CD4-positive, CD25-positive, alpha-beta regulatory T cell (primary cell): Measurements from ENCODE around the gene TRIL. TPM values are rescaled to one million over a fixed set of nuclear protein-coding genes. Genes with fewer than 3 reads are reported as not detected.

Experiments used
- ATAC-seq, 2 donors: fragments of 150-1000 bp; cut with Tn5 transposase; one replicate each; pipeline ENCODE4 v1.10.0; 2021; ENCODE audit warnings: low read depth in 2 of 2, moderate number of reproducible peaks in 2 of 2, moderate library complexity in 1 of 2
- DNase-seq, 3 donors: peaks; one replicate each; pipeline versions ENCODE4 v3.0.0 to v3.0.0-alpha.2; 2012 to 2022; ENCODE audit warnings: mixed read lengths in 1 of 3
- H3K27ac ChIP-seq: one replicate; pipeline ENCODE4 v1.7.0; 2013; ENCODE audit warnings: mild to moderate bottlenecking, low read length; ENCODE audit not compliant: insufficient read depth, poor library complexity, severe bottlenecking
- H3K27me3 ChIP-seq: one replicate; pipeline ENCODE4 v1.7.0; 2013; ENCODE audit warnings: low read length; ENCODE audit not compliant: control insufficient read depth, insufficient read depth
- H3K36me3 ChIP-seq: one replicate; pipeline ENCODE4 v1.7.0; 2013; ENCODE audit warnings: mild to moderate bottlenecking, low read length, moderate library complexity; ENCODE audit not compliant: control insufficient read depth, insufficient read depth
- H3K4me1 ChIP-seq: 2 replicates; pipeline ENCODE4 v1.7.0; 2013; ENCODE audit warnings: mild to moderate bottlenecking, low read length; ENCODE audit not compliant: insufficient read depth, control insufficient read depth, poor library complexity, severe bottlenecking
- H3K4me3 ChIP-seq: one replicate; pipeline ENCODE4 v1.7.0; 2013; ENCODE audit warnings: low read depth, mild to moderate bottlenecking, low read length, moderate library complexity
- H3K9me3 ChIP-seq, 2 experiments: 1 replicate in 1 of 2; 2 replicates in 1 of 2; pipeline ENCODE4 v1.7.0; 2013; ENCODE audit warnings: low read length in 2 of 2, mild to moderate bottlenecking in 1 of 2, moderate library complexity in 1 of 2; ENCODE audit not compliant: control insufficient read depth in 2 of 2
- H3K27ac Mint-ChIP-seq, 3 donors: one replicate each; pipeline ENCODE4 v1.8.0; 2020 to 2022; ENCODE audit warnings: mild to moderate bottlenecking in 3 of 3, mixed read lengths in 3 of 3, moderate library complexity in 2 of 3
- H3K27me3 Mint-ChIP-seq: one replicate; pipeline ENCODE4 v1.8.0; 2022; ENCODE audit warnings: mild to moderate bottlenecking, mixed read lengths
- H3K36me3 Mint-ChIP-seq: one replicate; pipeline ENCODE4 v1.8.0; 2020; ENCODE audit warnings: mixed read lengths
- H3K4me1 Mint-ChIP-seq, 4 donors: one replicate each; pipeline ENCODE4 v1.8.0; 2020 to 2022; ENCODE audit warnings: mixed read lengths in 4 of 4, mild to moderate bottlenecking in 1 of 4
- H3K4me3 Mint-ChIP-seq, 4 donors: one replicate each; pipeline ENCODE4 v1.8.0; 2020 to 2022; ENCODE audit warnings: mild to moderate bottlenecking in 4 of 4, mixed read lengths in 4 of 4, moderate library complexity in 3 of 4
- H3K9me3 Mint-ChIP-seq, 7 donors: one replicate each; pipeline ENCODE4 v1.8.0; 2020 to 2022; ENCODE audit warnings: mixed read lengths in 7 of 7, mild to moderate bottlenecking in 3 of 7, moderate library complexity in 2 of 7
- polyA plus RNA-seq, 4 donors: library from polyadenylated mRNA; unstranded; fragments of 300-500 nt; fragmentation: Illumina TruSeq; gene quantifications; one replicate each; pipeline ENCODE4 v1.2.3, GENCODE V29; 2021
- total RNA-seq: library from RNA; stranded (reverse); gene quantifications from one replicate; pipeline ENCODE4 v1.2.3, GENCODE V29; 2022

Gene TRIL
- total and polyA plus RNA-seq, 5 donors from 2014 or later: not detected

DNA sequence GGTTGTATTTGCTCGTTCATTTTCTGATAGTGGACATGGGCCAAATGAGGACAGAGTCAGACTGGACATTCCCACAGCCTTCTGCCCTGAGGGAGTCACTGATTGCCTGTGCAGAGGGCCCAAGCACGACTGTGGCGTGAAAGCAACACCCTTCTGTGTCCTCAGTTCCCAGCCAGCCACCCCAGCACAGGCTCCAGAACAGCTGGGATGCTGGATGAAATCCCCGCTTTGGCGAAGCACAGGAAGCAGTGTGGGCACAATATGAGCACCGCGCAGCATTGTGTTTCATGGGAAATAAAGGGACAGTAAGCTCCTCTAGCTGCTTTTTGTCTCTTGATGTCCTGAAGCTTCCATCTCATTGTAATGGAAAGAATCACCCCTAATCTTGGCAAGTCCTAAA lies 20.5 kb downstream of the TRIL start:
- H3K27ac Mint-ChIP-seq: no peak overlapping the region
- H3K27me3 Mint-ChIP-seq: peaks cover 4% of the 10 kb centered on the region
- Histone ChIP-seq H3K4me3 (no peak overlapping the region), H3K4me1 (no peaks in the 10 kb centered on the region), H3K36me3 (no peaks in the 10 kb centered on the region), H3K27ac (no peak overlapping the region), H3K9me3 (no peaks in the 10 kb centered on the region), H3K27me3 (peaks cover 4% of the 10 kb centered on the region)
- H3K4me3 Mint-ChIP-seq: no peak overlapping the region
- H3K4me1 Mint-ChIP-seq: no peaks in the 10 kb centered on the region
- ATAC-seq: no peak
- H3K36me3 Mint-ChIP-seq: no peaks in the 10 kb centered on the region
- peaks cover 0 to 2% (median 0%) of the 10 kb centered on the region in 7 donors for H3K9me3 Mint-ChIP-seq
- no peak for DNase-seq

DNA sequence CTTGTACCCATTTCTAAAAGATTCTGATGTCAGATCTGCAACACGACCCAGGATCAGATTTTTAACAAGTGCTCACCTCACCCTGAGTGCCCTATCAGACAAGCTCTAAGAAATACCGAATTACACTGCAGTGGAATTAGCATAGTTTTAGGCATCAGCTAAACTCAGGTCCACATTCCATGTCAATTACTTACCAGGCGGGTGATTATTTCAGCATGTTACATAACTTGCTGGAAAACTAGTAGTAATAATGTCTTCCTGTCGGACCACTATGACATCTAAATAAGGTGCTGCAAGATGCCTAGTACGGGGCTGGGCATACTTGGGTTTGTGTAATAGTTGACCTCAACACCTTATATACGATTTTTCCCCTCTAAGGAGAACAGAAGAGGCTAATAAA lies 21.0 kb downstream of the TRIL start:
- H3K4me3 ChIP-seq: no peak overlapping the region
- H3K27me3 ChIP-seq: peaks cover 3% of the 10 kb centered on the region
- H3K27ac ChIP-seq: no peak overlapping the region
- no peak for ATAC-seq
- H3K4me1 Mint-ChIP-seq: no peaks in the 10 kb centered on the region
- H3K9me3 Mint-ChIP-seq: peaks cover 0 to 2% (median 0%) of the 10 kb centered on the region in 7 donors
- peaks cover 4% of the 10 kb centered on the region for H3K27me3 Mint-ChIP-seq
- H3K36me3 Mint-ChIP-seq: no peaks in the 10 kb centered on the region
- H3K36me3 ChIP-seq: no peaks in the 10 kb centered on the region
- H3K4me3 Mint-ChIP-seq: no peak overlapping the region
- no peaks in the 10 kb centered on the region for H3K9me3 ChIP-seq
- H3K4me1 ChIP-seq: no peaks in the 10 kb centered on the region
- H3K27ac Mint-ChIP-seq: no peak overlapping the region
- DNase-seq: no peak

- H3K36me3 ChIP-seq: no peaks in the 10 kb centered on the region
- Mint-ChIP-seq H3K36me3 (no peaks in the 10 kb centered on the region), H3K4me3 (no peak overlapping the region), H3K27ac (no peak overlapping the region), H3K9me3 (peaks cover 0 to 2% (median 0%) of the 10 kb centered on the region in 7 donors), H3K4me1 (no peaks in the 10 kb centered on the region), H3K27me3 (peaks cover 4% of the 10 kb centered on the region)
- DNase-seq: no peak
- no peaks in the 10 kb centered on the region for H3K4me1 ChIP-seq
- H3K27me3 ChIP-seq: peaks cover 2% of the 10 kb centered on the region
- no peaks in the 10 kb centered on the region for H3K9me3 ChIP-seq
- no peak overlapping the region for H3K4me3 ChIP-seq
- no peak for ATAC-seq
- no peak overlapping the region for H3K27ac ChIP-seq
These were observed 24.2 kb downstream of the TRIL start for GRCh38 chr7:28933846-28934320.

- peaks cover 8% of the 10 kb centered on the region for H3K27me3 Mint-ChIP-seq
- H3K4me3 Mint-ChIP-seq: no peak overlapping the region
- H3K27me3 ChIP-seq: peaks cover 2% of the 10 kb centered on the region
- no peaks in the 10 kb centered on the region for H3K36me3 Mint-ChIP-seq
- H3K9me3 Mint-ChIP-seq: peaks cover 0 to 1% (median 0%) of the 10 kb centered on the region in 7 donors
- no peak for DNase-seq
- no peak overlapping the region for H3K27ac Mint-ChIP-seq
- no peak overlapping the region for H3K4me3 ChIP-seq
- no peaks in the 10 kb centered on the region for H3K9me3 ChIP-seq
- peaks cover 6% of the 10 kb centered on the region for H3K4me1 ChIP-seq
- ATAC-seq: no peak
- H3K36me3 ChIP-seq: no peaks in the 10 kb centered on the region
- no peak overlapping the region for H3K27ac ChIP-seq
- H3K4me1 Mint-ChIP-seq: peaks cover 5 to 12% (median 6%) of the 10 kb centered on the region in 4 donors
These were observed 26.6 kb downstream of the TRIL start for GRCh38 chr7:28931565-28931964.

- Histone ChIP-seq H3K4me3 (peak overlapping the region; percentile 45), H3K36me3 (no peaks in the 10 kb centered on the region), H3K27ac (no peak overlapping the region), H3K27me3 (peaks cover 7% of the 10 kb centered on the region), H3K4me1 (peaks cover 7% of the 10 kb centered on the region), H3K9me3 (no peaks in the 10 kb centered on the region)
- Mint-ChIP-seq H3K36me3 (no peaks in the 10 kb centered on the region), H3K4me1 (peaks cover 5 to 24% (median 10%) of the 10 kb centered on the region in 4 donors), H3K27me3 (peaks cover 18% of the 10 kb centered on the region), H3K4me3 (peak overlapping the region; percentile 1 to 93 (median 89)), H3K27ac (peak overlapping the region in 2 of 3 donors; percentile 30 to 84), H3K9me3 (no peaks in the 10 kb centered on the region)
- ATAC-seq (peak; percentile 82 to 84), DNase-seq (peak in 2 of 3 donors; percentile 55 to 85)
These were observed 31.1 kb downstream of the TRIL start for GRCh38 chr7:28926871-28927597.

DNA sequence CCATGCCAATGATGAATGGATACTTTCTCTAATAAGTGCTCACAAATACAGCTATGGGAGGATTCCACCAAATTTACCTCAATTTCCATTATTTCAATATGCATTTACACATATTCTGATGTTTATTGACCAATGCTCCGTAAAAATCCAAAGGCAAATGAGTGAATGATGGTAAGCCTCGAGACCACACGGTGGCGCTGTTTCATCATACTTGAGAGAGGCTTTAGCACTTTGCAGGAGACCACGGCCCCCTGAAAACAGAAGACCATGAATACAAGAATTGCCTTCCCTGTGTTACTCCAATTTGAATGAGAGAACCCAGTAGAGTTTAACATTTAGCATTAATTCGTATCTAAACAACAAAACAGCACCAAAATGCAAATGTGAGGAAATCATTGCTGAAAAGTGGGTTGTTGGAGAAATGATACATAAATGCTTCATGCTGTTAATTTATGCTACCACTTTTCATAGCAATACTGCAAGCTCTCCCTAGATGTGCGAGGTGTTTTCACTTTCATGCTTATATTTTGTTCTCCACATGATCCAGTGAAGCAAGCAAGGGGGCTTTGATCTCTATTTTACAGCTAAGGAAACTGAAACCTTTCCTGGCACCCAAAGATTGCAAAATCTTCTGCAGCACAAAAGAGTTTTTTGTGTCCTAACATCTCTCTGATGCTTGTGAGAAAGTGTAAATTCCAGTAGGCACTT lies 35.4 kb downstream of the TRIL start:
- Histone ChIP-seq H3K36me3 (no peaks in the 10 kb centered on the region), H3K27ac (no peak overlapping the region), H3K4me1 (peaks cover 7% of the 10 kb centered on the region), H3K9me3 (no peaks in the 10 kb centered on the region), H3K4me3 (no peak overlapping the region), H3K27me3 (peaks cover 7% of the 10 kb centered on the region)
- peaks cover 5 to 22% (median 10%) of the 10 kb centered on the region in 4 donors for H3K4me1 Mint-ChIP-seq
- peak; percentile 19 to 72 (median 39) for DNase-seq
- H3K9me3 Mint-ChIP-seq: no peaks in the 10 kb centered on the region
- no peaks in the 10 kb centered on the region for H3K36me3 Mint-ChIP-seq
- H3K27me3 Mint-ChIP-seq: peaks cover 18% of the 10 kb centered on the region
- peak in 1 of 2 donors; percentile 35 for ATAC-seq
- peak overlapping the region in 1 of 3 donors; percentile 33 for H3K27ac Mint-ChIP-seq
- H3K4me3 Mint-ChIP-seq: peak overlapping the region in 1 of 4 donors; percentile 25

- H3K4me3 Mint-ChIP-seq: no peak overlapping the region
- peaks cover under 1 to 15% (median 5%) of the 10 kb centered on the region in 4 donors for H3K4me1 Mint-ChIP-seq
- peak in 1 of 2 donors; percentile 64 for ATAC-seq
These were observed 36.3 kb downstream of the TRIL start for GRCh38 chr7:28921822-28922221.

More at GRCh38 chr7:28921822-28922221, 36.3 kb downstream of the TRIL start:
- H3K4me3 ChIP-seq: no peak overlapping the region
- DNase-seq: peak in 2 of 3 donors; percentile 30 to 49
- H3K9me3 ChIP-seq: no peaks in the 10 kb centered on the region
- H3K27me3 Mint-ChIP-seq: peaks cover 18% of the 10 kb centered on the region
- H3K4me1 ChIP-seq: peaks cover 3% of the 10 kb centered on the region
- no peak overlapping the region for H3K27ac ChIP-seq
- H3K27ac Mint-ChIP-seq: no peak overlapping the region
- no peaks in the 10 kb centered on the region for H3K9me3 Mint-ChIP-seq
- H3K27me3 ChIP-seq: peaks cover 7% of the 10 kb centered on the region
- no peaks in the 10 kb centered on the region for H3K36me3 ChIP-seq
- H3K36me3 Mint-ChIP-seq: no peaks in the 10 kb centered on the region
